WTC11 (cell line): ENCODE measurements around the gene KLHL1. TPM values are rescaled to one million over a fixed set of nuclear protein-coding genes. Genes with fewer than 3 reads are reported as not detected.

Source experiments
- ATAC-seq: fragments of 200-7000 bp; cut with Tn5 transposase; 2 replicates; pipeline ENCODE4 v1.10.0; 2021; ENCODE audit warnings: mild to moderate bottlenecking, moderate library complexity
- CTCF ChIA-PET: fragments of 300-600 bp; sonication (Branson Sonifier 250); formaldehyde crosslinking; loops from one replicate; lab custom pipeline; 2021; ENCODE audit warnings: antibody characterized with exemption; lab: Charles Lee
- POLR2A ChIA-PET: fragments of 350-600 bp; sonication (Branson Sonifier 250); formaldehyde crosslinking; loops from one replicate; lab custom pipeline; 2021; ENCODE audit warnings: antibody characterized with exemption; lab: Charles Lee
- DNase-seq: peaks from one replicate; pipeline ENCODE4 v3.0.0; 2021; ENCODE audit warnings: low spot score
- H3K27ac Mint-ChIP-seq: 2 replicates; pipeline ENCODE4 v1.8.0; 2021; ENCODE audit warnings: mixed read lengths
- H3K27me3 Mint-ChIP-seq: 2 replicates; pipeline ENCODE4 v1.8.0; 2021; ENCODE audit warnings: low read depth, mild to moderate bottlenecking, moderate library complexity, mixed read lengths
- H3K36me3 Mint-ChIP-seq: 2 replicates; pipeline ENCODE4 v1.8.0; 2021; ENCODE audit warnings: mixed read lengths
- H3K4me1 Mint-ChIP-seq: 2 replicates; pipeline ENCODE4 v1.8.0; 2022; ENCODE audit warnings: mixed read lengths
- H3K4me3 Mint-ChIP-seq: 2 replicates; pipeline ENCODE4 v1.8.0; 2021; ENCODE audit warnings: mild to moderate bottlenecking, moderate library complexity, mixed read lengths
- H3K9me3 Mint-ChIP-seq: 2 replicates; pipeline ENCODE4 v1.8.0; 2021; ENCODE audit warnings: mixed read lengths
- ATF3 ChIP-seq: sonication (generic); formaldehyde crosslinking; conservative IDR thresholded peaks from 2 replicates; pipeline ENCODE4 v1.8.1; 2022; ENCODE audit warnings: mild to moderate bottlenecking, missing genetic modification reagents
- CREM ChIP-seq: sonication (generic); formaldehyde crosslinking; IDR thresholded peaks from 2 replicates; pipeline ENCODE4 v1.8.1; 2022; ENCODE audit warnings: mild to moderate bottlenecking, missing genetic modification reagents, moderate library complexity
- E2F4 ChIP-seq: sonication (generic); formaldehyde crosslinking; IDR thresholded peaks from 2 replicates; pipeline ENCODE4 v1.8.1; 2022; ENCODE audit warnings: low read depth, mild to moderate bottlenecking, moderate library complexity, missing genetic modification reagents, borderline replicate concordance
- ELF4 ChIP-seq: sonication (generic); formaldehyde crosslinking; IDR thresholded peaks from 2 replicates; pipeline ENCODE4 v1.8.1; 2022; ENCODE audit warnings: low read depth, mild to moderate bottlenecking, moderate library complexity, missing genetic modification reagents
- ERG ChIP-seq: fragments of 250-450 bp; sonication (Bioruptor Pico); IDR thresholded peaks from 2 replicates; pipeline ENCODE4 v1.8.0; 2021; ENCODE audit warnings: mild to moderate bottlenecking
- ETV6 ChIP-seq: sonication (generic); formaldehyde crosslinking; IDR thresholded peaks from 2 replicates; pipeline ENCODE4 v1.8.1; 2022; ENCODE audit warnings: mild to moderate bottlenecking, missing genetic modification reagents
- FOXJ3 ChIP-seq: sonication (generic); formaldehyde crosslinking; IDR thresholded peaks from 2 replicates; pipeline ENCODE4 v1.9.0; 2021; ENCODE audit warnings: missing genetic modification reagents, mild to moderate bottlenecking, borderline replicate concordance
- FOXP4 ChIP-seq: sonication (generic); formaldehyde crosslinking; IDR thresholded peaks from 2 replicates; pipeline ENCODE4 v1.8.0; 2022; ENCODE audit warnings: mild to moderate bottlenecking, missing genetic modification reagents
- GRHL2 ChIP-seq: fragments of 250-450 bp; sonication (Bioruptor Pico); IDR thresholded peaks from 2 replicates; pipeline ENCODE4 v1.8.0; 2022; ENCODE audit warnings: mild to moderate bottlenecking, moderate library complexity; ENCODE audit not compliant: insufficient replicate concordance, severe bottlenecking
- IRF1 ChIP-seq: sonication (generic); formaldehyde crosslinking; IDR thresholded peaks from 2 replicates; pipeline ENCODE4 v1.8.0; 2023; ENCODE audit warnings: missing genetic modification reagents
- IRF2 ChIP-seq: sonication (generic); formaldehyde crosslinking; IDR thresholded peaks from 2 replicates; pipeline ENCODE4 v1.8.0; 2022; ENCODE audit warnings: low read depth, missing genetic modification reagents, borderline replicate concordance
- NFATC4 ChIP-seq: fragments of 250-450 bp; sonication (Bioruptor Pico); IDR thresholded peaks from 2 replicates; pipeline ENCODE4 v1.9.0; 2021; ENCODE audit warnings: mild to moderate bottlenecking
- NFE2L1 ChIP-seq: sonication (generic); formaldehyde crosslinking; IDR thresholded peaks from 2 replicates; pipeline ENCODE4 v1.8.1; 2023; ENCODE audit warnings: missing genetic modification reagents
- SMAD3 ChIP-seq: sonication (generic); formaldehyde crosslinking; IDR thresholded peaks from 2 replicates; pipeline ENCODE4 v1.8.0; 2022; ENCODE audit warnings: missing genetic modification reagents, mild to moderate bottlenecking, borderline replicate concordance
- SP1 ChIP-seq: sonication (generic); formaldehyde crosslinking; conservative IDR thresholded peaks from 2 replicates; pipeline ENCODE4 v1.8.1; 2022; ENCODE audit warnings: missing genetic modification reagents
- TEAD4 ChIP-seq: sonication (generic); formaldehyde crosslinking; IDR thresholded peaks from 2 replicates; pipeline ENCODE4 v1.8.0; 2022; ENCODE audit warnings: mild to moderate bottlenecking, missing genetic modification reagents
- total RNA-seq: library from RNA; stranded (reverse); gene quantifications from 3 replicates; pipeline ENCODE4 v1.2.3, GENCODE V29; 2021

Gene KLHL1
- total RNA-seq, 1 experiment from 2014 or later, result not detected

- no peak for TF ChIP-seq GRHL2 (CRISPR knock-in tag)
- TF ChIP-seq IRF2 (CRISPR knock-in tag), result no peak
- no peak for TF ChIP-seq NFE2L1 (CRISPR knock-in tag)
- no peak for TF ChIP-seq ATF3 (CRISPR knock-in tag)
- no peak for TF ChIP-seq ETV6 (CRISPR knock-in tag)
- TF ChIP-seq TEAD4, result no peak
- no peak for TF ChIP-seq NFATC4 (CRISPR knock-in tag)
- no peak for TF ChIP-seq ERG (CRISPR knock-in tag)
- TF ChIP-seq IRF1 (CRISPR knock-in tag), result no peak
Observed at GRCh38 chr13:69720278-69720983, 387.8 kb downstream of the KLHL1 start (continued).

- no peaks in the 10 kb centered on the region for H3K9me3 Mint-ChIP-seq
- no peaks in the 10 kb centered on the region for H3K27me3 Mint-ChIP-seq
- no peak for DNase-seq
- TF ChIP-seq CREM (CRISPR knock-in tag) (no peak), ELF4 (CRISPR knock-in tag) (no peak)
- H3K4me3 Mint-ChIP-seq, result no peak overlapping the region
- ChIA-PET CTCF (no interaction called here), POLR2A (no interaction called here)
- no peaks in the 10 kb centered on the region for H3K4me1 Mint-ChIP-seq
- ATAC-seq, result no peak
- H3K36me3 Mint-ChIP-seq, result no peaks in the 10 kb centered on the region
- no peak overlapping the region for H3K27ac Mint-ChIP-seq
Observed at GRCh38 chr13:69706807-69707206, 401.4 kb downstream of the KLHL1 start.

GRCh38 chr13:69704311-69704710 lies 403.9 kb downstream of the KLHL1 start:
- Mint-ChIP-seq H3K27me3 (no peaks in the 10 kb centered on the region), H3K4me3 (no peak overlapping the region), H3K4me1 (no peaks in the 10 kb centered on the region), H3K36me3 (no peaks in the 10 kb centered on the region), H3K9me3 (no peaks in the 10 kb centered on the region), H3K27ac (no peak overlapping the region)
- no peak for TF ChIP-seq SP1
- no peak for TF ChIP-seq FOXJ3
- TF ChIP-seq FOXP4, result no peak
- TF ChIP-seq SMAD3 (CRISPR knock-in tag), result no peak
- TF ChIP-seq ERG (CRISPR knock-in tag), result no peak
- ChIA-PET POLR2A (interaction anchor here (0.7 kb wide), 1 partner anchor 1329 kb away, joined by 3 read pairs; no protein-coding TSS in a partner anchor), CTCF (no interaction called here)
- DNase-seq (no peak), ATAC-seq (no peak)

- no peak overlapping the region for H3K27ac Mint-ChIP-seq
- no peaks in the 10 kb centered on the region for H3K27me3 Mint-ChIP-seq
- TF ChIP-seq E2F4 (CRISPR knock-in tag), result no peak
- peaks cover 7% of the 10 kb centered on the region for H3K4me1 Mint-ChIP-seq
- H3K4me3 Mint-ChIP-seq, result no peak overlapping the region
- ATAC-seq, result peak; percentile 30; the same call in 1 of the 2 replicates
- H3K9me3 Mint-ChIP-seq, result no peaks in the 10 kb centered on the region
- no peaks in the 10 kb centered on the region for H3K36me3 Mint-ChIP-seq
- DNase-seq, result no peak
- CTCF ChIA-PET, result no interaction called here
- POLR2A ChIA-PET, result no interaction called here
Observed at GRCh38 chr13:69690999-69691398, 417.3 kb downstream of the KLHL1 start.
